HG02970 (cell line): ENCODE data around the gene TGM1.

Experiments used
- ATAC-seq: cut with Tn5 transposase; IDR thresholded peaks from one replicate; pipeline ENCODE4 v1.9.1; 2021; ENCODE audit warnings: mild to moderate bottlenecking, moderate library complexity, moderate number of reproducible peaks; ENCODE audit not compliant: unreplicated experiment, low FRiP score

Gene TGM1

DNA sequence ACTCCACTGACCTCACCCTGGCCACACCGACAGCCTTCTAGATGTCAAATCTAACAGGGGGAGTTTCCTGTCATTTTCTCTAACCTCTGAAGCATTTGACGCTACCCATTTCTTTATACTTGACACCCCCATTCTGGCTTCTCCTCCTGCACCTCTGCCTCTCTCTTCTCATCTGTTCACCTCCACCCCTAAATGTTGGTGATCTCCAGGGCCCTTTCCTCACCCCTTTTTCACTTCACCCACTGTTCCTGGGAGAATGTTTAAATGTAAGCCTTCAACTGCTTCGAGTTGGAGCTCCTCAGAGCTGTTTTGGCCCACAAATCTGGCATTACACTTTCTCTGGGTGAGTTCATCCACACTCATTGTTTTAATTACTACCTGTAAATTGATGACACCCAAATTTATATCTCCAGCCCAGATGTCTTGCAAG is 8.9 kb upstream of the TGM1 start:
- ATAC-seq: no peak

GRCh38 chr14:24271134-24271833 is 8.3 kb upstream of the TGM1 start, which contains the start of gene RABGGTA:
RABGGTA (minus strand) TSS chr14:24271597; CDS start chr14:24271115, 482 bp downstream.
- peak; percentile 77 for ATAC-seq

DNA sequence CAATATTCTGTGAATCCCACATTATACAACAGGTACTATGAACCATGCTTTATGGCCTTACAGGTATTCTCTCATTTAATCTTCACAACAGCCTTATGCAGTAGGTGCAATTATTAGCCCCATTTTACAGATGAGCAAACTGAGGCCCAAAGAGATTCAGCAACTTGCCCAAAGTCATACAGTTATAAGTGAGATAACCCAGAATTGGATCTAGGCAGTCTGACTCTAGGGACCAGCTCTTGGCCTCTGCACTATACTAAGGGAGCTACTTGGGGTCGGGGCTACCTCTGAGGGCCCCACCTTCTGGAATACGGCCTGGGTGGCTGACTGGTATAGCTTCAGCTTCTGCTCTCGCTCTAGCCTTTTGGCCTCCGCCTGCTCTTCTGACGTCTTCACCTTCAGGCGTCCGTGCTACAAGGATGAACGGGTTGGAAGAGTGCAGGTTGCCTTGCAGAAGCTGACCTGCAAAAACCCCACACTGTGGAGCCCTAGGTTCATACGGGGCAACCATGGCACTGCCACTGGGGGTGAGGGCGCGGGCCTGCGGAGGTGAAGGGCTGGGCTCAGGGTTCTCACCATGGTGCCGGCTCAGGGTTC is 7.7 kb upstream of the TGM1 start:
- ATAC-seq: no peak

DNA sequence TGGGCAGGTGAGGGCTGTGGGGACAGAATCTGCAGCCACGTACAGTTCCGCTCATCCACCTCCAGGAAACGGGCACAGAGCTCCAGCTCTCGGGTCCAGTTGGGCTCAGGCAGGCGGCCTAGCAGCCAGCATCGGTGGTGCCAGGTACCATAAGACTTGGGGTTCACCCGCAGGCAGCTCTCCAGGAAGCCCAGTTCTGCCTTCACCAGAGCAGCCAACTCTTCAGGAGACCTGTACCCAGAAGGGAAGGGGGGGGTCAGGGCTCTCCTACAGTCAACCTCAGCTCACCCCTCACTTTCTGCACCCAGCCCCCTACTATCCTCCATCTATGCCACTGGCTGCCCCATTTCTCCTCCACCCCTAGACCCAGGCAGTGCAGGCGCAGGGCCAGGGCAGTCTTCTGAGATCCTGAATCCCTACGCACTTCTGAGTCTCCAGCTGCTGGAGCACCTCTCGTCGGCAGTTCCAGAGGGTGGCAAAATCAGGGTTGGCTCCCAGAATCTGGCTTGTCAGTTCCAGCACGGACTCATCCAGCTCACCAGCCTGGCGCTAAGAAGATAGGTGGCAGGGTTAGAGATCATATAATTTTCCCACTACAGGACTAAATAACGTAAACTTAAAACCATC is 7.0 kb upstream of the TGM1 start:
- no peak for ATAC-seq

- ATAC-seq: no peak
Observed at GRCh38 chr14:24269368-24269767, 6.4 kb upstream of the TGM1 start.

GRCh38 chr14:24268225-24268624 is 5.2 kb upstream of the TGM1 start:
- ATAC-seq: no peak

- ATAC-seq: no peak
Observed at GRCh38 chr14:24267516-24267915, 4.5 kb upstream of the TGM1 start.

DNA sequence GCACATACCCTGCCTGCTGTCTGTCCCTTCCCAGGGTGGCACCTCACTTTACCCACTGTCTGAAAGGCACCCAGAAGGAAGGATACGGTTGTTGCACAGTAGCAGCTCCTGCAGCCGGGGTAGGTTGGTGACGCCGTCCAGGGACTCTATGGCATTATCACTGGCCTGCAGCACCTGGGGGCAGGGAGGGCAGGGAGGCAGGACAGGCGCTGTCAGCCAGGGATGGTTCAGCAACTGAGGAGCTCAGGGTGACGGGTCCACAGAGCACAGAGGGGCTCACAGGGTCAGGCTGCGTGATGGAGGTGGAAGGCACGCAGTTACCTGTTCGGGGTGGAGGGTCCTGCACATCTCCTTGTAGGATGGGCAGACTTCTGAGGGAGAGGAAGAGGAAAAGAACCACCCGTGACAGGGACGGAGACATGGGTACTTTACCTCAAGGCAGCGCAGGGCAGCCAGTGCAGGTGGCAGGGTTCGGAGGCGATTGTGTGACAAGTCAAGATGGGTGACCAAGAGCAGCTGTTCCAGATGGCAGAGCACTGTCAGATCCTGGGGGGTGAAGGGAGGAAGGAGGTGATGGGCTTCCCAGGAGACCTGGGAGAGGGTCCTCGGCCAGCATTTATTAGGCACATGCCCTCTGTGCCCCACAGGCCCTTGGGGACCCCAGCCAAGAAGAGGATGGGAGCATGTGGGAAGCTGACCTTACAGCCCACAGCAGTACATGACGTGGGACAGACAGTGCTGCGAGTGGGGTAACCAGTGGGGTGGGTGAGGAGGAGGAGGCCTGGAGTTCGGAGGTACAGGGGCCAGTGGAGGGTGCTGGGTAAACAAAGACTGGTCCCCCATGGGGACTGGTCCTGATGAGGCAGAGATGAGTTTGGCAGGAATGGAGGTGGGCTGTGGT is 3.6 kb upstream of the TGM1 start:
- ATAC-seq: no peak

- no peak for ATAC-seq
Observed at GRCh38 chr14:24264298-24264697, 1.3 kb upstream of the TGM1 start.

- no peak for ATAC-seq
Observed at GRCh38 chr14:24263848-24264247, 871 bp upstream of the TGM1 start.

GRCh38 chr14:24261969-24262327 is 1.0 kb downstream of the TGM1 start:
- ATAC-seq: no peak

DNA sequence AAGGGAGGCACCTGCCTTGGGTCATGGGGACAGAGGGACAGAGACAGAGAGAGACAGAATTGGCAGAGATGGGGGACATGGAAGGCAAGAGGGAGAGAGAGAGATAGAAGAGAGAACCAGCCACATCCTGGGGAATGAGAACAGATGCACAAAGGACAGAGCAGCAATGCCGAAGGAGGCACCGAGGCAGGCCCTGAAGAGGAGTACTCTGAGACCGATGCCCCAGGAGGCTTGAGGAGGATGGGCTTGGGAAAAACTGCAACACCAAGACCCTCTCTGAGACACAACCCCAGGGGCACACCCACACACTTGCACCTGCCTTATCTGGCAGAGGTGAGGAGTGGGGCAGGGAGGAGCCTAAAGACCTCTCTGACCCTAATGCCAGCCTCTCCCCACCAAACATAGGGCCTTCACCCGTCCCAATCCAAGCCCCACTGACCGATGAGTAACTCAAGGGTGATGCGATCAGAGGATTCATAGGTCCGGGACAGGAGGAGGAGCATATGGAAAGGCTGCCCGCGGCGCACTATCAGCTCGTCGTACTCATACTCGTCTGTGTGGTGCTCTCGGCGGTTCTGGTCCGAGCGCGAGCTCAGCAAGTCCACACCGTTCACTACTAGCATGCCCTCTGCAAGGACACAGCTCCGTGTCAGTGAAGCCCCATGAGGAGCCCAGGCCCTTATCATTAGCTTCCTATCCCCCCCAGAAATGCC is 1.6 kb downstream of the TGM1 start:
- ATAC-seq: no peak

- ATAC-seq: no peak
Observed at GRCh38 chr14:24260780-24261157, 2.2 kb downstream of the TGM1 start.

DNA sequence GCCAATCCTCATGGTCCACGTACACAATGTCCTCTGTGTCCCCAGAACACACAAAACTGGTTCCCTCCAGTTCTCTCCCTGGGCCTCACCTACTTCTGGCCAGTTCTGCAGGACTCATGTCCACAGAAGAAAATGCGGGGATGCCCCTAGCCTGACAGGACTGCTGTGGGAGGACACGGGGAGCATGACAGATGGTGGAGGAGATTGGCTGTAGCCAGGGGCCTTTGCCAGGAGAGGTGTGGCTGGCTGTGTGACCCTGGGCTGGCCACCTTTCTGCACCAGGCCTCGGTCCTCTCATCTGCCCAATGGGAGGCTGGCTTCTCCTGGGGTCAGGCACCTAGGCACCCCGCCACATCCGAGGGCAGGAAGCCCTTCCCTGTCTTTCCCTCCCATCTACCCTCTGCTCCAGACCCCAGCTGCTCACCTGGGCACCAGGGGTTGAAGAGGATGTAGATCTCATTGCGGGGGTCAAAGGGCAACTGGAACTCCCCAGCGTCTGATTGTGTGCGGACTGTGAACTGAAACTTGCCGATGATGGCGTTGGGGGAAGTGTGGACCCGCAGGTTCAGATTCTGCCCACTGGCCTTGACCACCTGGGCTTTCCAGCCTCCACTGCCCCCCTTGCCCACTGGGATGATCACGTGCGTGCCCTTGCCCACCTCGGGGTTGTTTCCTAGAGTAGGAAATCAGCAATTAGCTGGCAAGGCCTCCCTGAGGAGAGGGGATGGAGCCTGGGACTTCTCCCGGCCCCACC is 2.8 kb downstream of the TGM1 start:
- ATAC-seq: no peak

- no peak for ATAC-seq
Observed at GRCh38 chr14:24259282-24260025, 3.5 kb downstream of the TGM1 start.

DNA sequence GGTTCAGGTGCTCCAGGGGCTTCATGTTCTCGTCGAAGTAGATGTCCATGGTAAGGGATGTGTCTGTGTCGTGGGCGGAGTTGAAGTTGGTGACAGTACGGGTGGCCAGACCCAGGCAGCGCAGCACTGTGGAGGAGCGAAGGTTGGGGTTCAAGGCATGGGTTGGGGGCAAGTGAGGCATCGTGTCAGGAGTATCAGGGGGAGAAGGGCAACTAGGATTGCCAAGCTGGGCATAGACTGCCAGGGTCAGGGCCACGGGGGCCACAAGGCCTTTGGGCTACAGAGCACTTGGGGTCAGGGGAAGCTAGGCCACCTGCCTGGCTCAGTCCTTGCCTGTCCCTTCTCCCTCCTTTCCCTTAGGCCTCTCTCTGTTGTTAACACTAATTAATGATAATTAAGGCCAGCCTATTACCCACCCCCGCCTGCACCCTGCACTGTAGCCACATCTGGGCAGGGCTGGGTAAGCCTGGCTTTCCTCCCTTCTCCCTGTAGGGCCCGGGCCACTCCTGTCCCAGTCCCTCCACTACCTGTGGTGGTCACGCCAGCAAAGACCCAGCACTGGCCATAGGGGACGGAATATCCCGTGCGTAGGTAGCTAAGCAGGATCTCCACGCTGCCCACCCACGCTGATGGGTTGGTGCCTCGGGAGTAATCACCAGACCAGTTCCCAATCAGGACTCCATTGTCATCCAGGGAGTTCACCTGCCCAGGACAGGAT is 4.3 kb downstream of the TGM1 start:
- ATAC-seq: no peak

DNA sequence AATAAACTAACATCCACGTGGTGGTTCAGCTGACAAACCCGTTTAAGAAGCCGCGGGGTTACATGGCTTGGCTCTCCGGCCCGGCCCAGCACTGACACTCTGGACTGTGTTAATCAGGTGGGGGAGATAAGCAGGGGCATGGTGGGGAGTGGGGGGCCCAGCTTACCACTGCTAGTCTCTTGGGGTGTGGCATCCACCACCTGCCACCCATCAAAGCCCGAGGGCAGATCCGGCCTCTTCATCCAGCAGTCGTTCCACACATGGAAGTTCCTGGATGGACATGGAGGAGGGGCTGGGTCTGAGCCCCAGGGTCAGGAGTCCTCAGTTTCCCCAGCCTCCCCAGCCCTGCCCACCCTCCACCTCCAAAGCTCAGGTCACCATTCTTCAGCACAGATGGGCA is 4.9 kb downstream of the TGM1 start:
- ATAC-seq: no peak

- ATAC-seq: no peak
Observed at GRCh38 chr14:24256960-24257359, 6.0 kb downstream of the TGM1 start.
